HUES48 (cell line): Measurements from ENCODE around the gene NEDD4L.
A peak's percentile ranks its signal among the peaks of the same experiment; 100 is the strongest.

Source experiments
- H3K27ac ChIP-seq: one replicate; pipeline ENCODE4 v1.7.0; 2013; ENCODE audit warnings: low read depth, low read length, inconsistent platforms
- H3K27me3 ChIP-seq: 2 replicates; pipeline ENCODE4 v1.6.1; 2013; ENCODE audit warnings: mild to moderate bottlenecking, low read length; ENCODE audit not compliant: control insufficient read depth, insufficient read depth
- H3K36me3 ChIP-seq: 2 replicates; pipeline ENCODE4 v1.6.1; 2013; ENCODE audit warnings: low read length; ENCODE audit not compliant: control insufficient read depth, insufficient read depth
- H3K4me1 ChIP-seq: 2 replicates; pipeline ENCODE4 v1.6.1; 2013; ENCODE audit warnings: mild to moderate bottlenecking, low read length; ENCODE audit not compliant: control insufficient read depth, insufficient read depth
- H3K4me3 ChIP-seq: 2 replicates; pipeline ENCODE4 v1.5.1; 2013; ENCODE audit warnings: mild to moderate bottlenecking, low read depth, low read length
- H3K9ac ChIP-seq: 2 replicates; pipeline ENCODE4 v1.6.1; 2013; ENCODE audit warnings: mild to moderate bottlenecking, low read depth, low read length, moderate library complexity
- H3K9me3 ChIP-seq: 2 replicates; pipeline ENCODE4 v1.6.1; 2013; ENCODE audit warnings: low read length; ENCODE audit not compliant: control insufficient read depth, insufficient read depth

NEDD4L gene

DNA sequence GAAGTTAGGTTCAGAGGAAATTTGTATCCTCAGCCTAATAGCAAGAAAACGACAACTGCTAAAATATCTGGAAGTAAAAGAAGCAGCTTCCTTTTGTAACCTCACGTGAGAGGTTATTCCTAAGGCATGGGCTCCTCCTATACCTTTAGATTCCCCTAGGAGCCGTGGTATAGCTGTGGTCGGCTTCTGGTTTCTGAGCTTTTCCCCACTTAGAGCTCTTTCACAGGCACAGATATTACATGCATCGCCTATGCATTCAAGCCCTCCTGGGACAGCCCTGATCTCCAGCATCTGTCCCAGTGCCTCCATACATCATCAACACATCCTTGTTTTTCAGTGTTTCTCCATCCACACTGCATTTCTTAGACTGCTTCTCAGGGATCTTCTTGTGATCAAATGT is 295.9 kb downstream of the NEDD4L start:
- Histone ChIP-seq H3K27ac (peak overlapping the region; percentile 78), H3K9me3 (no peaks in the 10 kb centered on the region), H3K27me3 (no peaks in the 10 kb centered on the region), H3K4me3 (peak overlapping the region; percentile 56; the same call in 1 of the 2 replicates), H3K4me1 (peaks cover 70% of the 10 kb centered on the region), H3K9ac (peak overlapping the region; percentile 16; the same call in 1 of the 2 replicates), H3K36me3 (peaks cover 14% of the 10 kb centered on the region)

DNA sequence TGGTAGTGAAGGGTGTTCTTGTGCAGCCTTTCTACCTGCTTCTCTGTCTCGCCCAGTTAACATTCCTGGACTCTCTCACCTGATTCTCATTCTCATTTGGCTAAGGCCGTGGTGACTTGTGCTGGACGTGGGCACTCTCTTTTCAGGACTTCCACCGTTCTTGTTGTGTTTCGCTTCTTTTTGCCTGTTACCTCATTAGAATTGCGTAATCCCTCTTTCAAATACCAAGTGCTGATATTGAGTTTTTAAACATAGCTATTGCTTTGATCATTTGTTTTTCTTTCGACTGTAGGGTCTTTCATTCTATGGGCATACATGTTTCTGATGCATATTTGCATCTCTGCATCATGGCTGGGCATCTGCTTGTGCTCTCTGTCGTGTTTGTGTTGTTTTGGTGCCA is 297.9 kb downstream of the NEDD4L start:
- H3K4me3 ChIP-seq: no peak overlapping the region
- H3K27me3 ChIP-seq: no peaks in the 10 kb centered on the region
- peaks cover 14% of the 10 kb centered on the region for H3K36me3 ChIP-seq
- no peak overlapping the region for H3K9ac ChIP-seq
- H3K27ac ChIP-seq: no peak overlapping the region
- no peaks in the 10 kb centered on the region for H3K9me3 ChIP-seq
- peaks cover 77% of the 10 kb centered on the region for H3K4me1 ChIP-seq

DNA sequence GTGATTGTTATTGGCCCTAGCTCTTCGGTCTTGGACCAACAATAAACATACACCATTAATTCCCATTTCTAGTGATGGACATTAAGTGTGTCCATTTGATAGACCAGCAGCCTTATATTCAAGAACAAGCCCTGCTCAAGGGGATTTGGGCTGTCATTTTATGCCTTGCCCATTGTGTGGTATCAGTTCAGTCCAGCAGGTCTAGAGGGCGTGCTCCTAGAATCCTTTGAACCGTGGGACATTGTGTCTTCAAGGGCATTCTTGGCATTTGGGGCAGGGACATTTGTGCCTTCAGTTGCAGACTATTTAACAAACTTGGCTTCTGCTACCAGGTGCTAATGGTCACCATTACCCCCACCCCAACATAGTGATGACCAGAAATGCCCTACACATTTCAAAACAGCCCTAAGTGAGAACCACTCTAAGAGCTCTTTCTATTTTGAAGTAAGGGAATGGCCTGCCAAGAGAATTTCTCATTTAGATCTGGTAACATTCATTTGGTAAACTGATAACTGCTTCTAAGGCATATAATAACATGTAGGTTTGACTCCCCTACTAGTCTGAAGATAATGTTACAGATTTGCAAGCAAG is 300.1 kb downstream of the NEDD4L start:
- no peak overlapping the region for H3K9ac ChIP-seq
- no peak overlapping the region for H3K4me3 ChIP-seq
- peak overlapping the region; percentile 95 for H3K27ac ChIP-seq
- H3K36me3 ChIP-seq: peaks cover 19% of the 10 kb centered on the region
- no peaks in the 10 kb centered on the region for H3K9me3 ChIP-seq
- peaks cover 75% of the 10 kb centered on the region for H3K4me1 ChIP-seq
- H3K27me3 ChIP-seq: no peaks in the 10 kb centered on the region

DNA sequence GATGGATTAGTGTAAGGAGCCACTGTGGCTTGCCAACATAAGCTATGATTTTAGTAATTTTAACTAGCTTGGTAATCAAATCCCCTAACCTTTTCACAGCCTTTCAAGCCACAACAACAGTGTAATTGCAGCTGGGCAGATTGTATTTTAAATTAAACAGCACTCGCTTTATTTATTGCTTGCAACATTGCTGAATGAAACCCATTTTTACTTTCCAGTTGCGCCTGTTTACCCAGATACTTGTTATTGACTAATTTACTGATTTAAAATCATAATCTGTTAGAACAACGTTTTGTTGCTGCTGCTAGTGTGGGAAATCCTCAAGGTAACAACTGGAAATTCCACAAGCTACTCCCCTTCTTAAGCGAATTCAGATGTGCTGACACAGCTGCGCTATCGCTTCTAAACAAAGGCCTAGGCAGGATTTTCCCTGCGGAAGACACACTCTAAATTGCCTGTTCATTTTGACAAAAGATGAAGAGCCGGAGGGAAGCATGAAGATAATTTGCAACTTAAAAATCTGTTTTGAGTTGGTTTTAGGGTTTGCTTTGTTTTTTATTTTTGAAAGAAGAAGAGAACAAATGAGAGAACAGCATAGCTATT is 300.9 kb downstream of the NEDD4L start:
- Histone ChIP-seq H3K9me3 (no peaks in the 10 kb centered on the region), H3K4me1 (peaks cover 69% of the 10 kb centered on the region), H3K9ac (peak overlapping the region; percentile 53; the same call in 1 of the 2 replicates), H3K27ac (peak overlapping the region; percentile 95), H3K4me3 (0 out of 2 replicates have a peak overlapping the region, but pooled peaks have one; percentile 15), H3K27me3 (no peaks in the 10 kb centered on the region), H3K36me3 (peaks cover 26% of the 10 kb centered on the region)

DNA sequence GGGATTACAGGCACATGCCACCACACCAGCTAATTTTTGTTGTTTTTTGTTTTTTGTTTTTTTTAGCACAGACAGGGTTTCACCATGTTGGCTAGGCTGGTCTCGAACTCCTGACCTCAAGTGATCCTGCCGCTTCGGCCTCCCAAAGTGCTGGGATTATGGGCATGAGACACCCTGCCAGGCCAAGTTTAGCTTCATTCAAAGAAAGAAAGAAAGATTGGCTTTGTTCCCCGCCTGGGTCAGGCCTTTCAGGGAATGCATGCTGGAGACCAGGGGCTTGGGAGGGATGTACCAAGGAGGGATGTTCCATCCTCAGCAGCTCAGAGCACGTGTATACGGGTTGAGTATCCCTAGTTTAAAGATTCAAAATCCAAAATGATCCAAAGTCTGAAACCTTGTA is 301.8 kb downstream of the NEDD4L start:
- Histone ChIP-seq H3K4me3 (no peak overlapping the region), H3K9me3 (no peaks in the 10 kb centered on the region), H3K27me3 (no peaks in the 10 kb centered on the region), H3K36me3 (peaks cover 35% of the 10 kb centered on the region), H3K4me1 (peaks cover 64% of the 10 kb centered on the region), H3K27ac (peak overlapping the region; percentile 95), H3K9ac (no peak overlapping the region)

DNA sequence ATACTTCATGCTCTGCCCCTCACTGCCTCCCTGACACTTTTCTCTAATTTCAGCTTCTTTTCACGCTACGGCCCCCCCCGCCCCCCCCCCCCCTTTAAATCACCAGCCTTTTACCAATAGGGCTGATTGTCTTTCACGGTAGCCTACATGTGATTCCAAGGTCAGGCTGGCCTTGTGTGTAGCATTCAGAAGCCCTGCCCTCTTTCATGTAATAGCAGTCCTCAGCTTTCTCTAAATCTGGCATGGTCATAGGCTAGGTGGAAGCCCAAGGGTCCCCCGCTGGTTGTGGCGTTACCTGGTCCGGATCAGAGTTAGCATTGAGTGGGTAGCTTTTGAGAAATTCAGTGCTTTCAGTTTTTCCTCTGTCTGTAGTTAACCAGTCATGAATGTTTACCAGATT is 303.1 kb downstream of the NEDD4L start:
- Histone ChIP-seq H3K27ac (no peak overlapping the region), H3K36me3 (peaks cover 42% of the 10 kb centered on the region), H3K27me3 (no peaks in the 10 kb centered on the region), H3K4me1 (peaks cover 51% of the 10 kb centered on the region), H3K9me3 (no peaks in the 10 kb centered on the region), H3K9ac (no peak overlapping the region), H3K4me3 (no peak overlapping the region)

DNA sequence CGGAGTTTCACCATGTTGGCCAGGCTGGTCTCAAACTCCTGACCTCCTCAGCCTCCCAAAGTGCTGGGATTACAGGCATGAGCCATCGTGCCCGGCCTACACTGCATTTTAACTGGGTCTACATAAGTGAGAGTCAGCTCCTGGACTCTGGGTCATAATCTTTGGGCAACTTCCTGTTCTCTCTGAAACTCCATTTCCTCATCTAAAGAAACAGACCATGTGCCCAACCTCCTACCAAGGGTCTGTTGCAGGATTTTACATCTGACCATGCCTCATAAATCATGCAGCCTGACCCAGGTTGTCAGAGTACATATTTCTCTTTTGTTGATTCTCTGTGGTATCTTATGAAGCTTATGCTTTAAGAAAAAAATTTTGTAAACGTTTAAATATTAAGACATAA is 304.5 kb downstream of the NEDD4L start:
- Histone ChIP-seq H3K27me3 (no peaks in the 10 kb centered on the region), H3K4me1 (peaks cover 44% of the 10 kb centered on the region), H3K9ac (no peak overlapping the region), H3K36me3 (peaks cover 44% of the 10 kb centered on the region), H3K9me3 (no peaks in the 10 kb centered on the region), H3K27ac (no peak overlapping the region), H3K4me3 (no peak overlapping the region)

DNA sequence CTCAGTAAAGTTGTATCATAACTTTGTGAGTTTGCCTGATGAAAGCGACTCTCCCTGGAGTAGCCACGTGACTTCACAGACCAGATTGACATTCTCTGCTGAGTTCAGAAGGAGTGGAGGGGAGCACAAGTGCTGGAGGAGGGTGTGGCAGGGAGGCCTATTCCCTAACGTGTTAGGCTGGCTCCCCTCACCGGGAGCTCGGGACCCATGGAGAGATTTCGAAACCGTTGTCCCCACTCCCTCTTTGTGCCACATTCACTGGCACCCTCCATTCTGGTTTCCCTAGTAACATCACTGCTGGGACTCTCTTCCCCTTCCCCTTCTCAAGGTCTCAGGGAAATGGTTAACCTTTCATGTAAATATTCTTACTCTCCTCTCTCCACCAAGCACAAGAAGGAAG is 304.9 kb downstream of the NEDD4L start:
- Histone ChIP-seq H3K27ac (no peak overlapping the region), H3K4me3 (no peak overlapping the region), H3K36me3 (peaks cover 49% of the 10 kb centered on the region), H3K9ac (no peak overlapping the region), H3K27me3 (no peaks in the 10 kb centered on the region), H3K9me3 (no peaks in the 10 kb centered on the region), H3K4me1 (peaks cover 44% of the 10 kb centered on the region)

DNA sequence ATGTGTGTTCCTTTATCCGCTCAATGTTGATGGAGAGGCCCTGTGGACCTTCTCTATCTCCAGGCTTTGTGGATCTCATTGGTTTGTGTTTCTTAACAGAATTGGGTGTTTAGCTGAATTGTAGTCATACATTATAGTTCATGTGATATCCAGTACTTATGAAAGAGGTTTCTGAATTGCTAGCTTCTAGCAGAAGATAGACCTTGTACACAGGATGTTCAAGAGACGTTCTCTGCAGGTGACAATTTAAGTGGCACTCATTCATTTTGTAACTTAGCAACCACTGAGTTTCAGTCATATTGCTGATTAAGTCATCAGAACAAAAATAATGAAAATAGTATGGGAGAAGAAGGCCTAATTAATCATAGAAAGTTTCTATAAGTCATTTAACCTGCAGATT is 305.6 kb downstream of the NEDD4L start:
- H3K27me3 ChIP-seq: no peaks in the 10 kb centered on the region
- no peak overlapping the region for H3K27ac ChIP-seq
- H3K36me3 ChIP-seq: peaks cover 52% of the 10 kb centered on the region
- no peaks in the 10 kb centered on the region for H3K9me3 ChIP-seq
- H3K9ac ChIP-seq: no peak overlapping the region
- no peak overlapping the region for H3K4me3 ChIP-seq
- peaks cover 44% of the 10 kb centered on the region for H3K4me1 ChIP-seq

DNA sequence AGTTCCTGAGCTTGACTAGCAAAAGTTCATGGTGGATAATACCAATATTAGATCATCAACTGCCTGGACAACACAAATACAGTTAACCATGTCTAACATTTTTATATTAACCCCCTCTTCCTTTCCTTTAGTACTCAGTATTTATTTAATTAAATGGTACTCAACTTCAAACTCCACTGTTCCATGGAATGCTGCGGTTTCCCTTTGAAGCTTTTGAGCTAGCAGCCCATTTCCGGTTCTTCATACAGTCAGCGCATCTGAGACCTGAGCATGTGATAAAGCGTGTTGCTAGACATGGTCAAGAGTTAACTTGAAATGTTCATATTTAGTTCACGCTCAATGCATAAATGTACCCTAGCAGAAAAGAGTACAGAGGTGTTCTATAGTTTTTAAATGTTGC is 306.5 kb downstream of the NEDD4L start:
- no peak overlapping the region for H3K9ac ChIP-seq
- H3K27me3 ChIP-seq: no peaks in the 10 kb centered on the region
- H3K4me1 ChIP-seq: peaks cover 45% of the 10 kb centered on the region
- no peak overlapping the region for H3K4me3 ChIP-seq
- no peaks in the 10 kb centered on the region for H3K9me3 ChIP-seq
- H3K27ac ChIP-seq: no peak overlapping the region
- H3K36me3 ChIP-seq: peaks cover 52% of the 10 kb centered on the region

DNA sequence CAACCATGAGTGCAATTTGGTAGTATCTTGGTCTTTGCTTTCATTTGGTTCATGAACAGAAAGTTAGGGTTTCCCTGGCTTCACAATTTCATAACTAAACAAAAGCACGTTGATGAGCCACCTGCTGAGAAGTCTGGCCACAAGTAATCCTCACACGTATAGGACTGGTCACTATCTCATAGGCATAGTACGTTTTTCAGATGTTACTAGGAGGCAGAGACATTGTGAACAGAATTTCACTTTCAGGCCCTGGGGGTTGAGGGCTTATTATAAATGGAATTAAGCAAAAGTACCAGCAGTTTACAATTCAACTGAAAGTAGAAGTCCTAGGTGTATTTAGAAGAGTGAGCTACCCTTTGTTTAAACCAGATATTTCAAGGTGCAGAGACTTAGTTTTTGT is 307.8 kb downstream of the NEDD4L start:
- Histone ChIP-seq H3K36me3 (peaks cover 52% of the 10 kb centered on the region), H3K27ac (no peak overlapping the region), H3K9me3 (no peaks in the 10 kb centered on the region), H3K4me1 (peaks cover 33% of the 10 kb centered on the region), H3K9ac (no peak overlapping the region), H3K4me3 (no peak overlapping the region), H3K27me3 (no peaks in the 10 kb centered on the region)
